Neural progenitor cell (in vitro differentiated cells): Measurements from ENCODE around the gene AFG1L.

Source experiments
- EZH2 ChIP-seq: fragments of 200-600 bp; sonication (generic); IDR thresholded peaks from 2 replicates; pipeline ENCODE4 v1.6.1; 2017; ENCODE audit warnings: antibody characterized with exemption, mild to moderate bottlenecking, moderate library complexity
- TF ChIP-seq, protein P1 (sequence below): fragments of 200-600 bp; sonication (generic); IDR thresholded peaks from 2 replicates; pipeline ENCODE4 v1.5.1; 2017; ENCODE audit warnings: antibody characterized with exemption, mild to moderate bottlenecking

DNA sequence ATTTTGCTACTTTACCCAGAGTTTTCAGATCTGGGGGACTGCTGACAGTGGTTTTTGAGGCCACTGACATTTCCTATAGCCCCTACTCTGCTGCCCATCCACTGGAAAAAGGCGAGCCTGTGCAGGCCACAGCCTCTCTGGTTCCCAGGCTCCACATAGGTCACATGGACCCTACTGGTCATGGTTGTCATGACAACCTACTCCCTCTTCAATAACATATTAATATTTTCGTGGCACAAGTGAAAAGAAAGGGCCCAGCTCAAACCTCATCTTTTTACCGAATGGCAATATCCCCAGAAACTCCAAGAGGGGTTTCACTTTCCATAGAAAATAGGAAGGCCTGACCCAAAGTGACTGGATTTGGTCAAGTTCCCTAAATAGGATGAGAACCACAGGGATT is 254.9 kb downstream of the AFG1L start:
- TF ChIP-seq, protein P1, sequence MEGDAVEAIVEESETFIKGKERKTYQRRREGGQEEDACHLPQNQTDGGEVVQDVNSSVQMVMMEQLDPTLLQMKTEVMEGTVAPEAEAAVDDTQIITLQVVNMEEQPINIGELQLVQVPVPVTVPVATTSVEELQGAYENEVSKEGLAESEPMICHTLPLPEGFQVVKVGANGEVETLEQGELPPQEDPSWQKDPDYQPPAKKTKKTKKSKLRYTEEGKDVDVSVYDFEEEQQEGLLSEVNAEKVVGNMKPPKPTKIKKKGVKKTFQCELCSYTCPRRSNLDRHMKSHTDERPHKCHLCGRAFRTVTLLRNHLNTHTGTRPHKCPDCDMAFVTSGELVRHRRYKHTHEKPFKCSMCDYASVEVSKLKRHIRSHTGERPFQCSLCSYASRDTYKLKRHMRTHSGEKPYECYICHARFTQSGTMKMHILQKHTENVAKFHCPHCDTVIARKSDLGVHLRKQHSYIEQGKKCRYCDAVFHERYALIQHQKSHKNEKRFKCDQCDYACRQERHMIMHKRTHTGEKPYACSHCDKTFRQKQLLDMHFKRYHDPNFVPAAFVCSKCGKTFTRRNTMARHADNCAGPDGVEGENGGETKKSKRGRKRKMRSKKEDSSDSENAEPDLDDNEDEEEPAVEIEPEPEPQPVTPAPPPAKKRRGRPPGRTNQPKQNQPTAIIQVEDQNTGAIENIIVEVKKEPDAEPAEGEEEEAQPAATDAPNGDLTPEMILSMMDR: no peak
- TF ChIP-seq EZH2: no peak
